ENCODE measurements around the gene PCDH7. TPM values are rescaled to one million over a fixed set of nuclear protein-coding genes. Genes with fewer than 3 reads are reported as not detected.

Gene PCDH7
- total RNA-seq, 4 donors from 2014 or later, result 225 to 364 (median 314) TPM

DNA sequence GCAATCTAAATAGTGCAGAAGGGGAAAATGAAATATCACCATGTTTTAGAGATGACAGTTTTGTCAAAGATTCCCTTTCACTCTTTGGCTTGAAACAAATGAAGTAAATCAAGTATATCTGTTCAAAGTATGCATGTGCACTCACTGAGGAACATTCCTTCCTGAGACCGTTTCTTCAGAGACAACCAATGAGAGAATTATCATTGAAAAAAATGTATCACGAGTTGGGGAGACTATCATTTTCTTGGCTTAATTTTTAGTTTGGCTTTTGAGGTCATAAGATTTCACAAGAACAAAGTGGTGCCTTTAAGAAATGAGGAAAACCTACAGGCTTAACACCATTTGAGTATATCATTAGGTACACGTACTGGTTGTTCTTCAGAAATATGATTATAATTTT, 56.3 kb downstream of the PCDH7 start:
- H3K4me3 ChIP-seq, result no peak overlapping the region
- no peaks in the 10 kb centered on the region for H3K36me3 ChIP-seq
- H3K4me1 ChIP-seq, result peaks cover 0 to 31% (median 2%) of the 10 kb centered on the region in 3 donors
- no peak for ATAC-seq
- no peaks in the 10 kb centered on the region for H3K27me3 ChIP-seq
- WGBS, 2 donors (ENCODE audit: low coverage in 1 of 2), result 30 to 35% methylated on average over 3 of the region's 3 CpGs
- no peaks in the 10 kb centered on the region for H3K9me3 ChIP-seq
- TF ChIP-seq POLR2A (IDR thresholded peaks at IDR 0.05) (no peak), EP300 (IDR thresholded peaks at IDR 0.05) (no peak), POLR2AphosphoS5 (IDR thresholded peaks at IDR 0.05) (no peak)
- TF ChIP-seq, protein P1, sequence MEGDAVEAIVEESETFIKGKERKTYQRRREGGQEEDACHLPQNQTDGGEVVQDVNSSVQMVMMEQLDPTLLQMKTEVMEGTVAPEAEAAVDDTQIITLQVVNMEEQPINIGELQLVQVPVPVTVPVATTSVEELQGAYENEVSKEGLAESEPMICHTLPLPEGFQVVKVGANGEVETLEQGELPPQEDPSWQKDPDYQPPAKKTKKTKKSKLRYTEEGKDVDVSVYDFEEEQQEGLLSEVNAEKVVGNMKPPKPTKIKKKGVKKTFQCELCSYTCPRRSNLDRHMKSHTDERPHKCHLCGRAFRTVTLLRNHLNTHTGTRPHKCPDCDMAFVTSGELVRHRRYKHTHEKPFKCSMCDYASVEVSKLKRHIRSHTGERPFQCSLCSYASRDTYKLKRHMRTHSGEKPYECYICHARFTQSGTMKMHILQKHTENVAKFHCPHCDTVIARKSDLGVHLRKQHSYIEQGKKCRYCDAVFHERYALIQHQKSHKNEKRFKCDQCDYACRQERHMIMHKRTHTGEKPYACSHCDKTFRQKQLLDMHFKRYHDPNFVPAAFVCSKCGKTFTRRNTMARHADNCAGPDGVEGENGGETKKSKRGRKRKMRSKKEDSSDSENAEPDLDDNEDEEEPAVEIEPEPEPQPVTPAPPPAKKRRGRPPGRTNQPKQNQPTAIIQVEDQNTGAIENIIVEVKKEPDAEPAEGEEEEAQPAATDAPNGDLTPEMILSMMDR (IDR thresholded peaks at IDR 0.05), result no peak
- peak overlapping the region in 1 of 4 donors; percentile 32 for H3K27ac ChIP-seq

DNA sequence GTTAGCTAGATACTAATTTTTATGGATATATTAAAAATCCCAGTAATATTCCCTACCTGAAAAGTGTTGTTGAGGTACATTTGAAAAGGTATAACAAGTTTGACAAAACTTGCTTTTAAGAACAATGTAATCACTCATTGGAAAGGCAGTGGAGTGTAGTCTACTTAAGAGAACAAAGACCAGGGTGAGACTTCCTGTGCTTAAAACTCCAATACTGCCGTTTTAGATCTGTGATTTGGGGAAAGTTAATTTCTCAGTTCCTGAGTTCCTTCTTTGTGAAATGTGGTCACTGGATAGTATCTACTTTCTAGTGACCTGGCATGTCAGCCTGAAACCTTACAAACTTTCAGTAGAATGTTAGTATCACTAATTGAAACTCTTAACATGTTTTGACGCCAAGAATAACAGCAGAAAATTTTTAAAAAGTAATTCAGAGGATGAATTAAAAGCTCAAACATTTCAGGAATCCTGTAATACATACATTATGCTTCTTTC, 56.8 kb downstream of the PCDH7 start:
- peak overlapping the region in 2 of 4 donors; percentile 32 to 40 for H3K27ac ChIP-seq
- WGBS, 2 donors (ENCODE audit: low coverage in 1 of 2), result 19 to 31% methylated on average over 2 of the region's 2 CpGs

More for the DNA sequence above, 56.8 kb downstream of the PCDH7 start:
- Histone ChIP-seq H3K4me3 (no peak overlapping the region), H3K9me3 (no peaks in the 10 kb centered on the region), H3K4me1 (peaks cover 0 to 31% (median 2%) of the 10 kb centered on the region in 3 donors), H3K27me3 (no peaks in the 10 kb centered on the region), H3K36me3 (no peaks in the 10 kb centered on the region)
- ATAC-seq, result no peak
- TF ChIP-seq POLR2A (IDR thresholded peaks at IDR 0.05) (no peak), POLR2AphosphoS5 (IDR thresholded peaks at IDR 0.05) (no peak), EP300 (IDR thresholded peaks at IDR 0.05) (no peak)
- TF ChIP-seq, protein P1 (IDR thresholded peaks at IDR 0.05), result no peak

All from gastroesophageal sphincter (tissue), 4 donors.